Panc1 (cell line): ENCODE measurements around the gene TMPRSS2.

Source experiments
- CTCF ChIP-seq: fragments of 450-650 bp; IDR thresholded peaks from 2 replicates; pipeline ENCODE4 v1.5.1; 2017; ENCODE audit warnings: mild to moderate bottlenecking
- POLR2AphosphoS5 ChIP-seq: IDR thresholded peaks from 2 replicates; pipeline ENCODE4 v1.6.1; 2012; ENCODE audit warnings: mild to moderate bottlenecking, low read depth, low read length, moderate library complexity
- REST ChIP-seq, 2 experiments: IDR thresholded peaks; 2 replicates each; pipeline ENCODE4 v1.6.1; 2011 to 2012; ENCODE audit warnings: low read depth in 2 of 2, control low read depth in 1 of 2, low read length in 1 of 2, mild to moderate bottlenecking in 1 of 2, moderate library complexity in 1 of 2; ENCODE audit not compliant: insufficient read depth in 1 of 2
- SIN3A ChIP-seq: IDR thresholded peaks from 2 replicates; pipeline ENCODE4 v1.6.1; 2012; ENCODE audit warnings: low read depth, mild to moderate bottlenecking, low read length, moderate library complexity, borderline replicate concordance; ENCODE audit not compliant: insufficient read depth
- TCF7L2 ChIP-seq: IDR thresholded peaks from 2 replicates; pipeline ENCODE4 v1.6.1; 2011; ENCODE audit warnings: mild to moderate bottlenecking, low read depth, low read length, inconsistent platforms

DNA sequence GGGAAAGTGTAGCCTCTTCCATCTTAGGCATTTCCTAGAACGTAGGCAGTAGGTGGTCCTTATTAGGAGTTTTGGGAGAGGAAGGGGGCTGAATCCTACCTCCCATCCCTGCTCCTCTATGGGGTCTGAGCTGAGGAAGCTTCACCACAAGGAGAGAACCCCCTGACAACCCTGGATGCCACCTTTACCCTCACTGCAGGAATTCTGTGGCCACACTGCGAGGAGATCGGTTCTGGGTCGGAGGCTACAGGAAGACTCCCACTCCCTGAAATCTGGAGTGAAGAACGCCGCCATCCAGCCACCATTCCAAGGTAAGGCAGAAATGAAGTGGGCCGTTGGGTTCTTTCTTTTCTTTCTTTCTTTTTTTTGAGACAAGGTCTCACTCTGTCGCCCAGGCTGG, 80.4 kb downstream of the TMPRSS2 start:
- TF ChIP-seq CTCF (no peak), SIN3A (no peak), TCF7L2 (no peak), POLR2AphosphoS5 (no peak), REST (IDR thresholded peaks at IDR 0.05; ENCODE audit: insufficient read depth in 1 of 2, low read depth in 2 of 2, low read length in 1 of 2) (no peak)
